Stimulated activated CD4-positive, alpha-beta T cell treated with anti-CD3 and anti-CD28 coated beads, Interleukin-1b, Interleukin-23, amount 100 ng/mL, for 24 hours (primary cell): ENCODE results near the gene LHX4.

Source experiments
- DNase-seq, 4 experiments: peaks; one replicate each; pipeline ENCODE4 v3.0.0-alpha.2; 2020; ENCODE audit warnings: low read depth in 4 of 4, low spot score in 1 of 4

The LHX4 gene

DNA sequence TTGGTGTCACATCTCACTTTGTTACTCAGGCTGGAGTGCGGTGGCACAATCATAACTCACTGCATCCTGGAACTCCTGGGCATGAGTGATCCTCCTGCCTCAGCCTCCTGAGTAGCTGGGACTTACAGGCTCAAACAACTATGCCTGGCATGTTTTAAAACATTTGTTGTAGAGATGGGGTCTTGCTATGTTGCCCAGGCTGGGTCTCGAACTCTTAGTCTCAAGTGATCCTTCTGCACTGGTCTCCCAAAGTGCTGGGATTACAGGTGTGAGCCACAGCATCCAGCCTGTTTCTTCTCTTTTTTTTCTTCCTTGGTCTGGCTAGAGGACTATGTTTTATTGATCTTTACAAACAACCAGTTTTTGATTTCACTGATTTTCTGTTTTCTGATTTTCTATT lies 64.6 kb downstream of the LHX4 start:
- no peak for DNase-seq

DNA sequence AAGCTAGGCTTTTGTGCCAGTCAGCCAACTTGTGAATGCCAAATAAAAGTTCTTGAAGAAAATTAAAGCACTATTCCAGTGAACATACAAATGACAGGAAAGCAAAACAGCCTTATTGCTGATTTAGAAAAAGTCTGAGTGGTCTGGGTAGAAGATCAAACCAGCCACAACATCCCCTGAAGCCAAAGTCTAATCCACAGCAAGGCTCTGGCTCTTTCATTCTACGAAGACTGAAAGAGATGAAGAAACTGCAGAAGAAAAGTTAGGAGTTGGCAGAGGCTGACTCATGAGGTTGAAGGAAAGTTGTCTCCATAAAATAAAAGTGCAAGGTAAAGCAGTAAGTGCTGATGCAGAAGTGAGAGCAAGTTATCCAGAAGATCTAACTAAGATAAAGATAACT lies 65.9 kb downstream of the LHX4 start:
- DNase-seq: no peak

DNA sequence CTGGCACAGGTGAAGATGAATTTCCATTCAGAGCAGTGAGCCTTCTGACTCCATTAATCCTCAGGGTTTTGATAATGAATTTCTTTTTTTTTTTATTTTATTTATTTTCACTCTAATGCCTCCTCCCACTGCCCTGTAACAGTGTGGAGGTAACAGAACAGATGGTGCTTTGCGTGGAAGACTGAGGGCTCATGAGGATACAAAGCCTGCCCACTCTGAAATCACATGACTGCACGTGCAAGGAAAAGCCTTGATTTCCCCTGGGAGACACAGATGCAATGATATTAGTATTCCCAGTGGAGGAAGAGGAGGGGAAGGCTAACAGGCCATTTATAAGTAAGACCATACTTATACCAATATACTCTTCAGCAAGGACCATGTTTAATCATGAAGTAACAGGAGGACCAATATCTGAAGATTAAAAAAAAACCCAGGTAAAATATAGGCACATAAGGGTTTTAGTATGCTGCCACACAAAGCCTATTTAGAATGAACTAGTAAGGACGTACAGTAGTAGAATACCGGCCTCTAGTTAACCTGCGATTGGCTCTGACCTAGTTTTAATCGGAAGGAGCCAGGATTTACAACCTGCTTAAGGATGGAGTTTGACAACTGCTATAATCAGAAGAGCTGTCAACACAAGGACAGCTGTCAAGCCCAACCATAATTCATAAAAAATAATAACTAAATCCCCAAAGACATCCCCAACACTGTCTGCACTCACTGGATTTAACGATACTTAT lies 69.6 kb downstream of the LHX4 start:
- DNase-seq: no peak

DNA sequence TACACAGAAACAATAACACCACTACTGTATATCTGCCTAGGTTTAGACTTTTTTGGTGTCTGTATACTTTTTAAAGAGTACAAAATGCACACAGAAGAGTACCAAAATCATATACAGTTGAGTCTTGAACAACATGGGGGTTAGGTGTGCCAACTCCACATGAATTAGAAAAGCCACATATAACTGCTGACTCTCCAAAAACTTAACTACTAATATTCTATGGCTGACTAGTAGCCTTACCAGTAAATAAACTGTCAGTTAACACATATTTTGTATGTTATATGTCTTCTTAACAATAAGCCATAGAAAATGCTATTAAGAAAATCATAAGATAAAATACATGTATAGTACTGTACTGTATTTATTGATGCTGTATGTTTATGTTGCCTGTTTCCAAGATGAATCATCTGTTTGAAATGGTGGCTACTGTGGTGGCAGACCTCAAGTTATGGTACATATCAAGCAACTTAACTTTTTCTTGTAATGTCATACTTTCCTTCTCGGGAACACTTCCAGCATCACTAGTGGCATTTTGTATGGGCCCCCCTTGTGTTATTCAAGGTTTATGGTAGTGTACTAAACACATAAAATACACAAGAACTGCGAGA lies 71.2 kb downstream of the LHX4 start:
- no peak for DNase-seq

DNA sequence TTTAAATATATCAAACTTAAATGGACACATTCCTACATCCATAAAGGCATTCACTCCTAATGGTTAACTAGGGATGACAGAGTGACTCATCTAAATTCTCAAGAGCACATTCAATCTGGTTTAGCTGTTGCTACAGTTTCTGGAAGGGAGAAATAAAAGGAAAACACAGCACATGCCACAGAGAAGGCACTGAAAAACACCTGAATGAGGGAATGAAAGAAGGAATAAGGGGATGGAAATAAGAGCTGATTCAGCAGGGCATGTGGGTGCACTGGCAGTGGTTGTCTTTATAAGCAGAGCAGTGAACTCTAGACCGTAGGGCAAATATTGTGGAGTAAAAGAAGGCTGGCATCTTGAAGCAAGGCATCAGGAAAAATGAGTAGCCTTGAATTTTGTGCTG lies 79.3 kb downstream of the LHX4 start:
- DNase-seq: no peak

DNA sequence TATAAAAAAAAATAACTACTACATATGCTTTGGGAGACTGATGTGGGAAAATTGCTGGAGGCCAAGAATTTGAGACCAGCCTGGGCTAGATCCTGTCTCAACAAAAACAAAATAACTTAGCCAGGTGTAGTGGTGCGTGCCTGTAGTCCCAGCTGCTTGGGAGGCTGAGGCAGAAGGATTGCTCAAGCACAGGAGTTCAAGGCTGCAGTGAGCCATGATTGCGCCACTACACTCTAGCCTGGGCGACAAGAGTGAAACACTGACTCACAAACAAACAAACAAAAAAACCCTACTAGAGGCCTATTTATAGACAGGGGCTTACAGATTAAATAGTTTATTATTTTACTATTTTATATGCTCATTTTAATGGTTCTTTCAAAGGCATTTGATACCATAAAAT lies 80.0 kb downstream of the LHX4 start:
- DNase-seq: no peak

DNA sequence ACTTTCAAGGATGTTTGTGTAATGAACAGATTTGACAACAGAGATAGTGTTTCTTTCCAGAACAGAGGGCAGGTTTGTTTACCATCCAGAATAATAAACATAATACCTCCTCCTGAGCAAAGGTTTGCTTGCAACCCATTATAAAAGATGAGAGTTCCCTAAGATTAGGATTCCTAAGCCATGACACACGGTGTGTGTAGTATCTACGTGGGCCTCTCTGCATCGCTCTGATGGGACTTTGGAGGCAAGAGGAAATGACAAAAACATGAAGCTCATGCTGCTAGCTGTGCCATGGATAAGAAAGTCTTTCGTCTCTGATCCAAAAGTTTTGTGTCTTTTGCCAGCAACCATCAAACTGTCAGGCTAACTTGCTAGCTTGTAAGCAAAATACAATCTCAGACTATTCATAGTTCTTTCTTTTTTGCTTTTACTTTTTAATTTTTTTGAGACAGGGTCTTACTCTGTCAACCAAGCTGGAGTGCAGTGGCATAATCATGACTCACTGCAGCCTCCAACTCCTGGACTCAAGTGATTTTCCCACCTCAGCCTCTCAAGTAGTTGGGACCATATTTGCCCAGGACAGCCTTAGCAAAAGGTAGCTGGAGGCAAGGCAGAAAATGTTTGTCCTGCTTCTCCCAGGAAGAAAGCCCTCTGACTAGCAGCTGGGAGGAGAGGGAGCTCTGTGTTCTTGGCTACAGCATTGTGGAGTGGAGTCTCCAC lies 81.1 kb downstream of the LHX4 start:
- no peak for DNase-seq

DNA sequence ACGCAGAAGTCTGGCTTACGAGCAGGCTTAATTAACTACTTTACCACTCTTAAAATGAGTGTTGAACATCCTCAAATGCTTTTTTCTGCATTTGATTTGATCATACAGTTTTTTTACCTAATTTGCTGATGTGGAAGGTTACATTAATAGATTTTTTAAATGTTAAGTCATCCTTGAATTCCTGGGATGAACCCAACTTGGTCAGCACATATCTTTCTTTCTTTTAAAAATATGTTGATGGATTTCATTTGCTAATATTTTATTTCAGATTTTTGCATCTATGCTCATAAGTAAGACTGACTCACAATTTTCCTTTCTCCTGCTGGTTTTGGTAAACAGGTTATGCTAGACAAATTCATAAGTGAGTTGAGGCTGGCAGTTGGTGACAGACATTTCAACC lies 82.9 kb downstream of the LHX4 start:
- no peak for DNase-seq

DNA sequence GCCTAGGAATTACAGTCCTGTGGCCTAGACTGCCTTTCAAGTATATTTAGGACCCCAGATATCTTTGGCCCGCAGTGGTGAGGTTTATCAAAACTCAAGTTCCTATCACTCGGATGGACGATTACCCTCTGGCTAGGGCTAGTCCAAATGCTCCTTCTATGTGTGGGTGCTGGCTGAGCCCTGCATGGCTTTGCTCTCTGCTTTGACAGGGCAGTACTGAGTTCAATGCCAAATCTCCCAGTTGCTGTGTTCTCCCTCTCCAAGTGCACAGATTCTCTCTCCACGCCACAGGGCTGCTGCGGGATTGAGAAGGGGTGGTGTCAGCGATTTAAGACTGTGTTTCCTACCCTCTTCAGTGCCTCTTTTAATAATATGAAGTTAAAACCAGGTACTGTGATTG lies 97.0 kb downstream of the LHX4 start:
- no peak for DNase-seq
